Cortex of kidney (tissue), 1 donor: ENCODE data around the gene ADH1A.
"Not testable (repeated sequence)": the region's sequence is repeated elsewhere in the genome, so short reads cannot be mapped to it uniquely, and the experiment has no call there.

ENCODE experiments used
- DNase-seq: peaks from one replicate; lab custom pipeline; 2025; lab: John Stamatoyannopoulos, UW

Gene ADH1A

DNA sequence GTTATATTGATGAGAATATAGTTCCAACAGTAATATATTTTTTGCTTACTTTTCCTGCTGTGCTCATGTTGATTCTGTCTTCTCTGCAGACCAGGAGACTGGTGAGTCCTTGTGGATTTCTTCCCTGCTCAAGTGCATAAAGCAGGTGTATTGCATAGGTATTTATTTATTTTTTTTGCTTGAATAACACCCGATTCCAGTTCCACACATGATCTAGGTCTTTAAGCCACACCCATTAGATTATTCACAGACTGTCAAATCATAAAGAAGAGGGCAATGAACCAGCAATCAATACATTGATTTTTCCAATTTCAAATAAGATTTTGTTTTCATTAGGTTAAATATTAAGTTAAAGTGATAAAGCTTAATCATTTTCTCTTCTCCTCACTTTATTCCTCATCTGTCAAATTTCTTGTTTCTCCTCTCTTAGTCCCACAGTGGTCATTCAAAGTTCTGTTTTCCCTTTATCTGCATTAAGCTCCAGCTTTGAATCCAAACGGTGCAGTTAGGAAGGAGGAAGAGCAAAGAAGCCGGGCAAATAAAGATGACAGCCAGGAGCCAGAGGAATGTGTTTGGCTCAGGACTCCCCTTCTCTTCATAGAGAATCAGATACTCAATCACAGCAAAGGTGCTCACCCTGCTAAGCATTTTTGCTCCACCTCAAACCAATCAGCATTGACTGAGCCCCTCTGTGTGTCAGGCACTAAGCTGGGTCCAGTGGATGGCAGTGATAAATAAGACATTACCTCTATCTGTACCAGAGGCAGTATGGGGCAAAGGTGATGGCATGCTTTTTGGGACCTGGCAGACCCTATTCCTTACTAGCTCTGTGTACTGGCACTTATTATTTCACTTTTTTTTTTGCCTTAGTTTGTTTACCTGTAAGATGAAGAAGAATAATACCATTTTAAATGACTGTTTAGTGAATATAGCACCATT is at the start of gene ADH1A:
Gene ADH1A (minus strand): TSS at position 138 of the 939 bp plus-strand sequence. CDS start 71 bp downstream, at position 67.
- no peak for DNase-seq

DNA sequence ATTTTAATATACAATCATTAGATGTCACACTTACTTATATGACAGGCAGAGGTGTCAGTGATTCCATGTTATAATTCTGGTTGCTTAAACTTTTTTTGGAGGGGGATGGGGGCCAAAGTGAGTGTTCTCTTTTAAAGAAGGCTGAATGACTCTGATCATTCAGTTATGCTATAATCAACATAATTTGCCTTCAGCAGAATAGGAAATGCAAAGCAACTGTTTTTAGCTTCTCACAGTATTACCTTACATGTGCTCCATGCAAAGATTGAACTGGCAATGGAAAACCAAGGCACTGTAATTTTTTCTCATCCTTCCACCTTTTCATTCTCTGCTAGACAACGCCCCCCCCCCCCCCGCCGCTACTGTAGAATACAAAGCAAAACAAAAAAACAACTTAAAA is 48.4 kb upstream of the ADH1A start:
- DNase-seq: no peak

DNA sequence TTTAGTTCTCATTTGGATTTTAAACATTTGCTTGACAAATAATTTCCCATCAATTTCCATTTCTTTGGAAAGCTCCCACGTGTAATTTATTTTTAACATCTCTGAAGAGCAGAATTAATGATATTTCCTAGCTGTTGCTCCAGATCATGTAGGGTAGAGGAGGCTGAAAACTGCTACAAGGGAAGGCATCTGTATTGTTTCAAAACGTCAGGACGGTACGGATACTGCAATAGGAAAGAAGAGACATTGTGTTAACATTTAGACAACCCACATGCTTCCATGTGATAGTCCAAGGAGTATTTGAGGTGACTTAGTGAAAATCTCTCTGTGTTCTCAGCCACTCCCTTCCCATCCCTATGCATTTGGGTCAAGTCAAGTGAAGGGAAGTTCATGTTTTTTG is 45.8 kb upstream of the ADH1A start:
- no peak for DNase-seq

DNA sequence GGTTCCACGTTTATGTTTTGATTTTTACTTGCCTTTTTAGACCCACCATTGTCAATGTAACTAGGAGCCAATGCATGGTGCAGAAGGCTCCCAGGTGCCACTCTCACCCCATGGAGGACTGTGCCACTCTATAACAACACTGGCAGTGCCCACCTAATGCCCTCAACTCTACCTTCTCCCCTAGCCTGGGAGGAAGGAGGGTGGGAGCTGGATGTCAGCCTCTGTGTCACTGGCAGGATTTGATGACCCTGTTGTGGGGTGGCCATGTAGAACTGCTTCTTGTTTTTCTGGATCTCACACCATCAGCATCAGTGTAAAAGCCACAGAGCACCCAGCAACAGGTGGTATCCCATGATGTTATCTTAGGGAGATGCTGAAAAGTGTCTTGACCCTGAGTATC is 44.1 kb upstream of the ADH1A start:
- no peak for DNase-seq

DNA sequence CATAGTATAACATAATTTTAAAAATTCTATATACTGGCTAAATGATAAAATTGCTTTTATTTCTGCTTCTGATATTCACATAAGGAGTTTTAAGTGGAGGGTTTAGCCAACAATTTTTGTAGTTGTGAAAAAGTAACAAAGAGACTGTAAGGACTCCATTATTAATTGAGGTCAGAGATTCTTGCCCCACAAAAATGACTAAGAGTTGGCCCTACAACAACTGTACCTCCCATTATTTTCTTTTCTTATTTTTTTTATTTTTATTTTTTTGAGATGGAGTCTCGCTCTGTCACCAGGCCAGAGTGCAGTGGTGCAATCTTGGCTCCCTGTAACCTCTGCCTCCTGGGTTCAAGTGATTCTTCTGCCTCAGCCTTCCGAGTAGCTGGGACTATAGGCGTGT is 39.9 kb upstream of the ADH1A start:
- DNase-seq: no peak

DNA sequence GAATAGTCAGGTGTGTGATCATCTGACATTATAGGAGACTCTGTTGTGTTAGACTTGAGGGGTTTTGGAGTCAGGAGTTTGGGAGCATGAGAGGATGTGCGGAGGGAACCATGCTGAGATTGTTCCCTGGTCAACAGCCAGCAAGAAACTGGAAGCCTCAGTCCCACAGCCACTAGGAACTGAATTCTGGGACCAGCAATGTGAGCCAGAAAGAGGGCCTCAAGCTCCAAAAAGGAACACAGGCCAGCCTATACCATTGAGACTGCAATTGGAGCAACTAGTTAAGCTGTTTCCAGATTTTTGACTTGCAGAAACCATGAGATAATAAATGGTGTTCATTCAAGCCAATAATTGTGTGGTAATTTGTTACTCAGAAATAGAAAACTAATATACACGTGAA is 39.1 kb upstream of the ADH1A start:
- DNase-seq: no peak

DNA sequence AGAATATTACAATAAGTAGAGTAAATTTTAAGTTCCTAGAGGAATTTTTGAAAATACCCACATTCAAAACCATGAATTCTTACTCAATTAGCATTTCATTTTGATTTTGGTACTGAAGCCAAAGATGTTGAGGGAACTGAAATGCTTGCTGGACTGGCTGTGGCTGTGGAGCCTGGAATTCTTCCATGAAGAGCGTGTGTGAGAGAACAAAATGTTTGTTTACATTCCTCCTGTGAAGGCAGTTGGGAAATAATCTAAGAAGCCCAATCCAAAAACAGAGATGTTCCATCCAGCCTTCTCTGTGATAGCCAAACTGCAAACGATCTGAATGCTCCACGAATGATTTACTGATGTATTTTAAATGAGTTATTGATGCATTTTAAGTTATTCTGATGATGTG is 34.2 kb upstream of the ADH1A start:
- DNase-seq: no peak

DNA sequence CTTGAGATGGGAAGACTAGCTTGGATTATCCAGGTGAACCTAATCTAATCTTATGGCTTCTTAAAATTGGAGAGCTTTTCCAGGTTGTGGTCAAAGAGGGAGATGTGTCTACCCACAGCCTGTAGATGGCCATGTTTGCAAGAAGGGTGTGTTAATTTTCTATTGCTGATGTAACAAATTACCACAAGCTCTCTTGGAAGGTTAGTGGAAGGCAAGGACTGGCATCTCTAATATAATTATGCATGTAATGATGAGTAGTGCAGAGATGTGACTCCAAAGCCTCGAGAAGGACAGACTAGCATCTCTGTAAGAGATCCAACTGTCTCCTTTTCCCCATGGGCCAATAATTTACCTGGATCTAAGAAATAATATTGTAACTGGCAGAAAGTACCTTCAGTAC is 33.6 kb upstream of the ADH1A start:
- no peak for DNase-seq

DNA sequence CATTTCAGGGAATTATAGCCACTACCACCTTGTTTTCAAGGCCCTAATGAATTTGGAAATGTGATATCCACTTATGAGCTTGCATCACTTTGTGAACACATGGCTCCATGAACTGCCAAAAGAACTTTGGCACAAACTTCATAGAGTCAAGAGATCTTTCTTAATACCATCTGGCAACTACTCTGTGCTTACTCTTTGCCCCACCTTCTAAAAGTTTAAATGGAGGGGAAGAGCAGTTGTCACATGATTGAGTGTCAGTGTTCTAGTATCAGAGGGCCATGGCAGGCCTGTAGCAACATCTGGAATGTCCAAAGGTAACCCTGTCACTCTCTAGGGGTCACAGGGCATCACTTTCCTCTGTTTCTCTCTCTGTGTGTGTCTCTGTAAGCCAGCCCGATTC is 33.0 kb upstream of the ADH1A start:
- no peak for DNase-seq

DNA sequence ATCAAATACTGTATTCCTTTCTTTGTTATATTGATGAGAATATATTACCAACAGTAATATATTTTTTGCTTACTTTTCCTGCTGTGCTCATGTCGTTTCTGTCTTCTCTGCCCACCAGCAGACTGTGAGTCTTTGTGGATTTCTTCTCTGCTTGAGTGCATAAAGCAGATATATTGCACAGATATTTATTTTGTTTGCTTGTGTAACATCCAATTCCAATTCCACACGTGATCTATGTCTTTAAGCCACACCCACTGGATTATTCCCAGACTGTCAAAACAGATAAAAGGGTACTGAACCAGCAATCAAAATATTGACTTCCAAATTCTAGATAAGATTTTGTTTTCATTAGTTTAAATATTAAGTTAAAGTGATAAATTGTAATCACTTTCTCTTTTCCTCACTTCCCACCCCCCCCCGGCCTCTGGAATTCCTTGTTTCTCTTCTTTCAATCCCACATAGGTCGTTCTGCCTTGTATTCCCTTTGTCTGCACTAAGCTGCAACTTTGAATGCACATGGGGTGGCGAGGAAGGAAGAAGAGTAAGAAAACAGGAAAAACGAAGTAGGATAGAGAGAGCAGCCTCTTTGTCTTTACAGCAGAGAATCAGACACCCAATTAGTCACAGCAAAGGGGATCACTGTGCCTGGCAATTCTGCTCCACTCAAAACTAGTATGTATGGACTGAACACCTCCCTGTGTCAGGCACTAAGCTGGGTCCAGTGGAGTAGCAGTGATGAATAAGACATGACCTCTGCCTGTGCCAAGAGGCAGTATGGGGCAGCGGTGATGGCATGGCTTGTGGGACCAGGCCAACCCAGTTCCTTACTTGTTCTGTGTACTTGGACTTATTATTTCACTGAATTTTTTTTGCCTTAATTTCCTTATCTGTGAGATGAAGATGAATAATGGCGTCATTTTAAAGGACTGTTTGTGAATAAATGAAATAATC is 30.7 kb upstream of the ADH1A start, which contains the start of gene ADH1B:
Gene ADH1B (minus strand): TSS at position 161 of the 951 bp plus-strand sequence. CDS start 70 bp downstream, at position 91.
- no peak for DNase-seq

DNA sequence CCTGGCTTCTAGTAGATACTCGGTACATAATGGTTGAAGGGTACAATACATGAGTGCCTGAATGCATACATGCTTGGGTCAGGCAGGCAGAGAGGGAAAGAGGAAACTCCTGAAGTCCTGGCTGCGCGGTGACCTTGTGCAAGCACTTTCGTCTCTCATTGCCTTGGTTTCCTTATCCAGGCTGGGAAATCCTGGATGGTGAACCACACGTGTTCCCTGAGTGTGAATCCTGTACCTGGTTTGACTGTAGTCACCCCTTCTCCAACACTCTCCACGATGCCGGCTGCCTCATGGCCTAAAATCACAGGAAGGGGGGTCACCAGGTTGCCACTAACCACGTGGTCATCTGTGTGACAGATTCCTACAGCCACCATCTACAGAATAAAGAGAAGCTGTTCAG is 27.0 kb upstream of the ADH1A start:
- not testable (repeated sequence) for DNase-seq

DNA sequence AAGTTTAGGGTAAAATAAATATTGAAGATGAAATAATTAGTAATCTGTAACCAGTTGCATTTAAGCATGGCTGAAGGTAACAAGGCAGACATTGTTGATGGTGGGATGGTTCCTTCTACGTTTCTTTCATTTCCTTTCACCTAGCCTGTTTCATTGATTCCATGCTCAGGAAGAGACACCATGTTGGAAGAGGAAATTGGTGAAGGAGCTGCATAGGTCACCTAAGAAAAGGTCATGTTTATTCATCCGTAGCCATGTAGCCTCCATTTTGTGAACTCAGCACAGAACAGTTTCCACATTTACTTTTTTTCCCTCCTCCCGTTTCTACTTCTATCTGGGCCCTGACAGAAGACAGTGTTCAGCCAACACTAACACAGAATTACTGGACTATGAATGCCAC is 26.6 kb upstream of the ADH1A start:
- no peak for DNase-seq

DNA sequence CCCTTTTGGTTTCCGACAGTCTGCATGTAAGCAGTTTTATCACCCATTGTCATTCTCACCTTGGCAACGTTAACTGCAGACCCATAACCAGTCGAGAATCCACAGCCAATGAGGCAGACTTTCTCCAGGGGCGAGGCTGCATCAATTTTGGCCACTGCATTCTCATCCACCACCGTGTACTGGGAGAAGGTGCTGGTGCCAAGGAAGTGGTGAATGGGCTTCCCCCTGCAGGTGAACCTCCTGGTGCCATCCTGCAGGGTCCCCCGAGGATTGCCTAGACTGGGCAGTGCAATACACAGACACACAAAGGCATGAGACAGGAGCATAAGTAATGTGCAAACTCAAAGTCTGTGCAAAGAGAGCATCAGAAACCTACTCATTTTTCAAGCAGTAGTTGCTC is 25.1 kb upstream of the ADH1A start:
- DNase-seq: no peak

DNA sequence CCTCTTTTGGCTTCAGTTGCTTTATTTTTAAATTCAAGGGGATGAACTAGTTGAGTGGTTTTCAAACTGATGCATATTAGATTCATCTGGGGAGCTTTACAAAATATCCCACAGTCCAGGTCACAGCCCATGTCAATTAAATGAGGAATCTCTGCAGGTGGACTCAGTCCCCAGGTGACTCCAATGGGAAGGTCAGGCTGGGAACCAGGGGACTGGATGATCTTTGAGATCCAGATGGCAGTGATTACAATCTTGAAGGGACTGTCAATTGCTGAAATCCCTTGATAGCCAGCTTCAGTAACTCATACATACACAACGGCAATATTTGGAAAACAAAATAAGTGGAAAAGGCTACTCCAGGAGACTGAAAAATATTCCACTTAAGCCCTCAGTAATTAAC is 23.4 kb upstream of the ADH1A start:
- no peak for DNase-seq

DNA sequence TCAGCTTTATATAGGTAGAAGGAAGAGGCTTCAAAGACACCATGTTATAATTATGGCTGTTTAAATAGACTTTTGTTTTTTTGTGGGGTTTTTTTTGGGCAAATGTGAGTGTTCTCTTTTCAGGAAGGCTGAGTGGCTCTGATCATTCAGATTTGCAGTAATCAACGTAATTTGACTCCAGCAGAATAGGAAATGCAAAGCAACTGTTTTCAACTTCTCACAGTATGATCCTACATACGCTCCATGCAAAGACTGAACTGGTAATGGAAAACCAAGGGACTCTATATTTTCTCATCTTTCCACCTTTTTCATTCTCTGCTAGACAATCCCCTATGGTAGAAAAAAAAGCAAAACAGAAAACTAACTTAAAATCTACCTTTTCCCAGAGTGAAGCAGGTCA is 19.6 kb upstream of the ADH1A start:
- DNase-seq: no peak

DNA sequence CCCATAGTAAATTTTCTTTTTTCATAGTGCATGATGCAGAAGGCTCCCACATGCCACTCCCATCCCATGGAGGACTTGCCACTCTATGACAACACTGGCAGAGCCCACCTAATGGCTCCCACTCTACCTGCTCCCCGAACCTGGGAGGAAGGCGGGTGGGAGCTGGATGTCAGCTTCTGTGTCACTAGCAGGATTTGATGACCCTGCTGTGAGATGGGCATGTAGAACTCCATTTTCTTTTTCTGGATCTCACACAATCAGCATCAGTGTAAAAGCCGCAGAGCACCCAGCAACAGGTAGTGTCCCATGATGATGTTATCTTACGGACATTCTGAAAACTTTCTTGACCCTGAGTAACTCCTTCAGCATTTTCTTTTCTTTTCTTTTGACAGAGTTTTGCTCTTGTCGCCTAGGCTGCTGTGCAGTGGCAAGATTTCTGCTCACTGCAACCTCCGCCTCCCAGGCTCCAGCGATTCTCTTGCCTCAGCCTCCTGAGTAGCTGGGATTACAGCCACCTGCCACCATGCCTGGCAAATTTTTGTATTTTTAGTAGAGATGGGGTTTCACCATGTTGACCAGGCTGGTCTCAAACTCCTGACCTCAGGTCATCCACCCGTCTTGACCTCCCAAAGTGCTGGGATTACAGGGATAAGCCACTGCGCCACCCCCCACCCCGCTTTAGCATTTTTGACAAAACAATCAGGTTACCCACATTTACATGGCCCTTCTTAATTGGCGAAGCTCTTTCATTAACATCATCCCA is 15.0 kb upstream of the ADH1A start:
- DNase-seq: no peak

DNA sequence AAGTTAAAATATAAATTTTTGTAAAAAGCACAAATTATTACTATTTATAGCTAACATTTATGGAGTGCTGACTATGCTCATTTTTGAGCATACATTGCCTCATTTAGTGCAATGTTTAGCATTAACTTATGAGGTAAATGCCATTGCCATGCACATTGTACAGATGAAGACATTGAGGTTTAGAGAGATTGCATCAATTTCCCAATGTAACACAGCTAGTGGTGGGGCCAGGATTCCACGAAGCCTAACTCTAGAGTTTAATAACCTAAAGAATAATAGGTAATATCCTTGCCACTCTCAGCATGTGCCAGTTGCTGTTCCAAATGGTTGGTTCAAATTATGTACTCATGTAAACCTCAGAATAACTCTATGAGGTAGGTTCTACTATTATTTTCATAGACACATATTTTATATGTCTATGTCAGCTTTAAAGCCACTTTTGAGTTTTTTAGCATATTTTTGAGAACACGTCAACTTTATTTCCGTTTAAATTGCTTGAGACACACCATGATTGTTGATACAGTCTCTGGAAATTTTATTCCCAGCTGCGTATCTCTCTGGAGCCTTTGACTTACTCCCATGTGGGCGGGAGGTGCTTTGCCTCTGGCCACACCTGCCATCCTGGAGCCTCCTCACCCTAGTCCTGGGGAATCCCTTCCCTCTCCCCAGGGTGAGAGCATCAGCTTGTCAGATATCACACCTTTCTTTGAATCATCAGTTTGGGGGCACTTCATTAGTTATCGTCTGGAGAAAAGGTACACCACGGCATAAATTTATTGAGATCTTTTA is 10.8 kb upstream of the ADH1A start:
- DNase-seq: no peak

DNA sequence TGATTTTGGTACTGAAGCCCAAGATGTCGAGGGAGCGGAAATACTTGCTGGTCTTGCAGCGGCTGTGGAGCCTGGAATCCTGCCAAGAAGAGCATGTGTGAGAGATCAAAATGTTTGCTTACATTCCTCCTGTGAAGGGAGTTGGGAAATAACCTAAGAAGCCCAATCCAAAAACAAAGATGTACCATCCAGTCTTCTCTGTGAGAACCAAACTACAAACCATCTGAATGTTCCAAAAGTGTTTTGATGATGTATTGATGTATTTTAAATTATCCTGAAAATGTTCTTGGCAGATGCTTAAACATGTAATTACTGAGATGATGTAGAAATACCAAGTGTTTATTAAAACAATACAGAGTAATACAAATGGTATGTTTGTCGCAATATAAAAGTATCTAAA is 10.1 kb upstream of the ADH1A start:
- DNase-seq: no peak

DNA sequence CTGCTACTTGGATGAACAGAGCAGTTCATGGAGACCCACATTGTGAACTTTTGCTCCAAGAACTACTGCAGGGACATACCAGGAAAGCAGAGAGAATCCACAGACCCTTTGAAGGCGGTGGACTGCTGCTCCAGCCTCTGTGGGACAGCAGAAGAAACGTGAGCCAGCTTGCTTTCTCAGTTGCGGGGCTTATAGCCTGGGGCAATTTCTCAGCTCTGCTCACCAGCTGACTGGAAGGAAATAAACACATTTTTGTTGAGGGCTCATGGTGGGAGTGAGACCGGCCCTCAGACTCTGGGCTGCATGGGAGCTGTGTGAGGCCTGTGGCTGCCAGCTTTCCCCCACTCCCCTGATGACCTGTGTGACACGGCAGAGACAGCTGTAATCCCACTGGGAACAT is 2.6 kb upstream of the ADH1A start:
- DNase-seq: no peak

DNA sequence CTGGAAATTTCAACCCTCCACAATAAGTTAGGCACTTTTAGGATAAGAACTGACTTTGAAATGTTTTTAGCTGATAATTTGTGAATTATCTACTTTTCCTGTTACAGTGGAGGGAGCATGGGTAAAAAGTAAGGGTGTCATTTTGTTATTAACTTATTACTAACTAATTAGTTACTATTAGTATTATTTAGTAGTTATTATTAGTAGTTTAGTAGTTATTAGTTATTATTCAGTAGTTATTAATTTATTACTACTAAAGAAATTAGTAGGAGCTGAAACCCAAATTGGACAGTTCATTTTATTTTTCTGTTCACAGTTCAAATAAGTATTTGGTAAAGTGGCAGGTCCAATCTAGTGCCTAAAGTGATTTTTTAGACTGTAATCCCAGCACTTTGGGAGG is 5.4 kb downstream of the ADH1A start:
- no peak for DNase-seq

DNA sequence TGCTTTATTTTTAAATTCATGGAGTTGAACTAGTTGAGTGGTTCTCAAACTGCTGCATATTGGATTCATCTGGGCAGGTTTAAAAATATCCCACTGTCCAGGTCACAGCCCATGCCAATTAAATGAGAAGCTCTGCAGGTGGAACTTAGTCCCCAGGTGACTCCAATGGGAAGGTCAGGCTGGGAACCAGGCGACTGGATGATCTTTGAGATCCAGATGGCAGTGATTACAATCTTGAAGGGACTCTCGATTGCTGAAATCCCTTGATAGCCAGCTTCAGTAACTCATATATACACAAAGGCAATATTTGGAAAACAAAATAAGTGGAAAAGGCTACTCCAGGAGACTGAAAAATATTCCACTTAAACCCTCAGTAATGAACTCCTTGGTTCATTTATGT is 8.1 kb downstream of the ADH1A start:
- DNase-seq: no peak
